NCI-H2107 (cell line): Measurements from ENCODE around the gene CKLF.
"Not testable (repeated sequence)": the region's sequence is repeated elsewhere in the genome, so short reads cannot be mapped to it uniquely, and the experiment has no call there.

Experiments
- DNase-seq: peaks from one replicate; lab custom pipeline; 2025; lab: John Stamatoyannopoulos, UW

The CKLF gene

DNA sequence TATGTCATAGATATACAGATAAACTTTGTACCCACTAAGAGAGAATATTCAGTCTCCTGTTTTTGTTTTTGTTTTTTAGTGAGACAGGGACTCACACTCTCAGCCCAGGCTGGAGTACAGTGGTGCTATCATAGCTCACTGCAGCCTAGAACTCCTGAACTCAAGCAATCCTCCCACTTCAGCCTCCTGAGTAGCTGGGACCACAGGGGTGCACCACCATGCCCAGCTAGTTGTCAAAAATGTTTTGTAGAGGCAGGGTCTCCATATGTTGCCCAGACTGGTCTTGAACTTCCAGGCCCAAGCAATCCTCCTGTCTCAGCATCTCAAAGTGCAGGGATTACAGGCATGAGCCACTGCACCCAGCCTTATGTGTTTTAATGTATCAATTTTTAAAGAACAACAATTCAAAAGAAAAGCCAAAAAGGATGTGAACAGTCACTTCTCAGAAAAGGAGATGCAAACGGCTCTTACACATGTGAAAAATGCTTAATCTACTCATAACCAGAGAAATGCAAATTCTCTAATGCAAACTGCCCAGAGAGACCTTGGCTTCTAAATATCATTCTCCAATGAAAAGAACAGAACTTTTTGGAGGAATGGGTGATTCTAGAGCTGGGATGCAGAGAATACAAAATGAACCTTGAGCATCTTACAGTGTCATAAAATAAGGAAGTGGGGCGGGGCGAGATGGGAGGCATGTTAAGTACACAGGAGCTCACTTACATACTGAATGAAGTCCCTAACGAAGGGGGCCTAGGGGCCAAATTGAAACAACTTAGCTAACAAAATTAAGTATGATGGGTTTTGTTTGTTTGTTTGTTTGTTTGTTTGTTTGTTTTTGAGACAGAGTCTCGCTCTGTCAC lies 44.8 kb downstream of the CKLF start:
- no peak for DNase-seq

DNA sequence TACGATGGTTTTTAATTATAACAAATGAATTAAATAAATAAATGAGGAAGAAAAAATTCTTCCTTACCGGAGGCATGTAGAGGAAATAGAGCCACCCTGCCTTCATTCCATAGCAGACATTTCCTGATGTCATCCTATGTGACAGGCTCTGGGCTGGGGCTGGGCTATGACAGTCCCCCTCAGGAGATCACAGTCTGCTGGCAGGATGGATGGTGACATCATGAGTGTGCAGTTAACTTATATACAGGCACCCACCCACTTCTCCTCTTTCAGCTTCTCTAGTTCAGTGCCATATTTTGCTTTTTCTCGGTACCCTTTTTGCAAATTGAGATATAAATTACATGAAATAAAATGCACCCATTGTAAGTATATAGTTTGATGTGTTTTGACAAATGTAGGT lies 45.7 kb downstream of the CKLF start:
- DNase-seq: no peak

DNA sequence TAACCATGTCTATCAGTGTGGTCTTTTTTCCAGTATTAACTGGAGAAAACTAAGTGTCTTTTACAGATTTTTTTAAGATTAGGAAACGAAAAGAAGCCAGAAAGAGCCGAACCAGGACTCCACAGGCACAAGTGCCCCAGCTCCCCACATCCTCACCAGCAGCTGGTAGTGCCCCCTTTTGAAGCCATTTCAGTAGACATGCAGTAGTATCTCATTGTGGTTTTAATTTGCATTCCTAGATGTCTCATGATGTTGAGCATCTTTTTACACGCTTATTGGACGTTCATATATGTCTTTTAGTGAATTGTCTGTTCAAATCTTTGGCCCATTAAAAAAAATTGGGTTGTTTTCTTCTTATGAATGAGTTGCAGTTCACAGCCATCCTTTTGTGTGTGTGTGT lies 47.4 kb downstream of the CKLF start:
- no peak for DNase-seq

DNA sequence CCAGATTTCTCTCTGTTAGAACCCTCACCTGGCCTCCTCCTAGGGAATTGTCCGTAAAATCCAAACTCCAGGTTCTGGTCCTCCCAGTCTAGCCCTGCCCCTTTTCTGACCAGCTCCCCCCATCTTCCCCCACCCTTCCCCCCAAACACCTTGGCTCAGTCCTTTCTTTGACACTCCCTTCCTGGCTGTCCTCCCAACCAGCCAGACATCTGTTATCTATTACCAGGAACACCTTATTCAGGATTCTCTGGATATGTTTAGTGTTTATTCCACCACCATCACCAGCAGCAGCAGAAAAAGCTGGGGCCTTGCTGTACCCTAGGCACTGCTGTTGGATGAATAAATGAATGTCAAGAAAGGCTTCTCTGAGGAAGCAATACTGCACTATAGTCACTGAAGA lies 48.1 kb downstream of the CKLF start:
- DNase-seq: no peak

DNA sequence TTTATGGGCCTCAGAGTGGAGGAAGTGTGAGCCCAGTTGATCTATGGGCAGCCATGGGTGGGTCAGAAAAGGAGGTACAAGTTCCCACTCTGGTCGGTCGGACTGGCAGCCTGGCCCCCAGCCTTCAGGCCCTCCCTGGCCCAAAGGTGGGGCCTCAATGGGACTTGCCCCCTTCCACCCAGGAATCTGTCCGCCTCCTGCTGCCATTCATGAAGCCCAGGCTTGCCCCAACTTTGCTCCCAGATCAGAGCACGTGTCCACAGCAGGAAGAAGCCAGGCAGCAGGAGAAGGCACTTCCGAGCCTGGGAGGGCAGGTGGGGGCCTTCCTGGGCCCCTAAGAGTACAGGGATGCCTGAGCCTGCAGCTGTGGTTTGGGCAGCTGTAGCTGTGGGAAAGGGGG lies 49.1 kb downstream of the CKLF start:
- DNase-seq: no peak

DNA sequence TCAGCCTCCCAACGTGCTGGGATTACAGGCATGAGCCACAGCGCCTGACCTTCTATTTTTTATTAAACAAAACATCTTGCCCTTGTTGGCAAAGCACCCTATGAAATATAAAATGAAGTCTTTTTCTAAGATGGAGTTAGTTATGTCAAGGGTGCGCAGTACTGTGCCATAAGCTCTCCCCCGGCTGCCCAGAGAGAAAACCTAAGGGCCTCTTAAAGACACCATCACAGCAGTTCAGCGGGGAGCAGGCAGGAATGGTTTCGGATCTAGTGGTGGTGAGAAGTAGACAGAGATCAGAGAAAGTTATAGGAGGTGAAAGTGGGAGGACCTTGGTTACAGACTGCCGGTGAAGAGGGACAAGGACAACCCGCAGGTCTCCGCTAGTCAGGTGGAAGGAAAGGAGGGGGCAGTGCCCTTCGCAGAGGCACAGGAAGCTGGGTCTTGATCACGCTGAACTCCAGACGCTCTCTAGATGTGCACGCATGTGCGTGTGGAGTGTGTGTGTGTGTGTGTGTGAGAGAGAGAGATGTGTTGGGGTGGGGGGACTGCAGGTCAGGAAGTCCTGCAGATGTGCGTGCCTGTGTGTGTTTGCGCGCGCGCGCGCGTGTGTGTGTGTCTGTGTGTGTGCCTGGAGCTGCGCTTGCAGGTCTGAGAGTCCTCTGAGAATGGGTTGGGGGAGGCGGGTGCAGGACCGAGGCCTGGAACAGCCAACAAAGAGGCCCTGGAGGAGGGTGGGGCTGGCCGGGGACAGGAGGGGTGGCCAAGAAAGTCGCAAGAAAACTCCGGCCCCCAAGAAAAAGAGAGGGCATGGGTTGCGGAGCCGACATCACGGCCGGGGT lies 51.4 kb downstream of the CKLF start:
- DNase-seq: no peak

DNA sequence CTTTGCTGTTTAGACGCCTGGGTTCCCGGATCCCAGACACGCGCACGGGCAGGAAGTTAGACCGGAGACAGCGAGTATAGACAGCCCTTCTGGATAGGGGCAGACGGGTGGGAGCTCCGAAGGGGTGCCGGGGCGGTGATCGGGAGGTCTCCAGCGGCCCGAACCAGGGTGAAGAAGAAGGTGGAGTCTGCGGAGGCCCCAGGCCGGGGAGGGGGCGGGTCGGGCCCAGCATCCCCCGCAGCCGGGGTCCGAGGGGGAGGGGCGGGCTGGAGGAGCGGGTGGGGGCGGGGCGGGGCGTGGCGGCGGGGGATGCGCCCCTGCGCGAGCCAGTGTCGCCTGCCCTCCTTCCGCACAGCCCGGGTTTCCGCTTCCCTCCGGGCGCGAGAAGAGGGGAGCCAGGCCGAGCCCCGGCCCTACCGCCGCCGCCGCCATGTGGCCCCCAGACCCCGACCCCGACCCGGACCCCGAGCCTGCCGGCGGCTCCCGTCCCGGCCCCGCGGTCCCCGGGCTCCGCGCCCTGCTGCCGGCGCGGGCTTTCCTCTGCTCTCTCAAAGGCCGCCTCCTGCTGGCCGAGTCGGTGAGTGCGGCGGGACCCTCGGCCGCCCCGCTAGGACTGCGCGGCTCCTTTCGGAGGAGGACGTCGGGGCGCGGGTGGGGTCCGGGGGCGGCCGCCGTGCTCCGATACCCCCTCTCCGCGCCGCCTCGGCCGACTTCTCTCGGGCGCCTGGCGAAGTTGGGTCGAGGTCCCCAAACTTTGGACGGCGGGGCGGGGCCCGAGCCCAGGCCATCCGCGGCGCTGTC lies 52.2 kb downstream of the CKLF start, which contains the start of gene CMTM3:
Gene CMTM3, plus strand, starts transcription at position 329 of the 801 bp plus-strand sequence. Its CDS starts 102 bp downstream, at position 431.
- DNase-seq: no peak

DNA sequence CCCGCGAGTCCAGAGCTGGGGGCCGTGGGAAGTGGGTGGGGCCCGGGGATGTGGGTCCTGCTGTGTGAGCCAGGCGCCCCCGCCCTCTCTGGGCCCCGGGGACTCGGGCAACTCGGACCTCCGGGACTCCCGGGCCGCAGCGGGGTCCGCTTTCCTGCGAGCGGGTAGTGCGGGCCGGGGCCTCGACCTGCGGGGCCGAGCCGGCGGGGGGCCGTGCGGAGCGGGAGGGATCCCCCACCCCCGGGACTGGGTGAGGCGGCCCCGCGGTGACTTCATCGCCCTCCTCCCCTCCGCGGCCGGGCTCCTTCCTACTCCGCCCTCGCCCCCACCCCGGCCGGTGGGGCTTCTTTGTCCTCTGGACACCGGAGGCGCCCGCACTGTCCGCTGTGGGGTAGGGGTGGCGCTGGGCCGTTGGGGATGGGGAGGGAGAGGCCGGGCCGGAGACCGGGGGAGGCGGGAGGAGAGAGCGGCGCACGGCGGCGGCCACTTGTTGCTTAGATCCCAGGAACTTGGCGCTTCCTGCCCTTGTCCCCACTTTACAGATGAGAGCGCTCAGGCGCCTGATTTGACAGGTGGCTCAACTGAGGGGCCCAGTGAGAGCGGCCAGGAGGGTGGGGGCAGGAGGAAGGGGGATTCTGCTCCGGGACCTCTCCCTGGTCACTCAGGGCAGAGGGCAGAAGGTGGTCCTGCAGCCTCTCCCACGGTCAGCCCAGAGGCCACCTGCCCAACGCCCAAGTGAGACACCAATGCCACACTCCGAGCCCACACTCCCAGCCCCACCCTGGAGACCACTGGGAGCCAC lies 53.0 kb downstream of the CKLF start:
- DNase-seq: no peak

DNA sequence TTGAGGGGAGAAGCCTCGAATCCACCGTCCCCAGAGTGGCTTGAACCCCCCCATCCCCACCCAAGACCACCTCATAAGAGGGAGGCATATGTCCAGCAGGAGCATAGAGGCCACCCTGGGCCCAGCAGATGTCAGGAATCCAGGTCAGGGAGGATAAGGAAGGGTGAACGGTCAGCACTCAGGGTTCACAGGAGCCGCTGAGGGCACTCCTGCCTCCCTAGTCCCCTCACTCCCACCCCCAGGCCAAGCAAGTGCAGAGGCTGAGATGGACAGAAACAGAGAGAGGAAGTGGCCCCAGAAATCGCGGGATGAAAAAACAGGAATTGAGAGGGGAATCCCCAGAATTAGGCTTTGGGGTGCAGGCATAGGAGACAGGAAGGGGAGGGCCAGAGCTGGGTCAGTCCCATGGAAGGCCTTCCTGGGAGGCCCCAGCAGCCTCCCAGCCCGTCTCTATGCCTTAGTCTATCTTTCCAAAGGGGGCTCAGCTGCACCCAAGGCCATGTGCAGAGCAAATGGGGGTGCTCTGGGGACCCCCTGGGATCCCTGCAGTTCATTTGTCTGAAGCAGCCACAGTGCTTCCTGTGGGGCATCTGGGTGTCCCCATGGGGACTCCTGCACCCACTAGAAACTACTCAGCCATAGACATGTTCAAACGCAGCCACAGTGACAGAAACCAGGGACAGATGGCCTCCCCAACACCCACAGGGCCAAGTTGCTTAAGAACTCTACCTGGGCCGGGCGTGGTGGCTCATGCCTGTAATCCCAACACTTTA lies 53.8 kb downstream of the CKLF start:
- DNase-seq: no peak

DNA sequence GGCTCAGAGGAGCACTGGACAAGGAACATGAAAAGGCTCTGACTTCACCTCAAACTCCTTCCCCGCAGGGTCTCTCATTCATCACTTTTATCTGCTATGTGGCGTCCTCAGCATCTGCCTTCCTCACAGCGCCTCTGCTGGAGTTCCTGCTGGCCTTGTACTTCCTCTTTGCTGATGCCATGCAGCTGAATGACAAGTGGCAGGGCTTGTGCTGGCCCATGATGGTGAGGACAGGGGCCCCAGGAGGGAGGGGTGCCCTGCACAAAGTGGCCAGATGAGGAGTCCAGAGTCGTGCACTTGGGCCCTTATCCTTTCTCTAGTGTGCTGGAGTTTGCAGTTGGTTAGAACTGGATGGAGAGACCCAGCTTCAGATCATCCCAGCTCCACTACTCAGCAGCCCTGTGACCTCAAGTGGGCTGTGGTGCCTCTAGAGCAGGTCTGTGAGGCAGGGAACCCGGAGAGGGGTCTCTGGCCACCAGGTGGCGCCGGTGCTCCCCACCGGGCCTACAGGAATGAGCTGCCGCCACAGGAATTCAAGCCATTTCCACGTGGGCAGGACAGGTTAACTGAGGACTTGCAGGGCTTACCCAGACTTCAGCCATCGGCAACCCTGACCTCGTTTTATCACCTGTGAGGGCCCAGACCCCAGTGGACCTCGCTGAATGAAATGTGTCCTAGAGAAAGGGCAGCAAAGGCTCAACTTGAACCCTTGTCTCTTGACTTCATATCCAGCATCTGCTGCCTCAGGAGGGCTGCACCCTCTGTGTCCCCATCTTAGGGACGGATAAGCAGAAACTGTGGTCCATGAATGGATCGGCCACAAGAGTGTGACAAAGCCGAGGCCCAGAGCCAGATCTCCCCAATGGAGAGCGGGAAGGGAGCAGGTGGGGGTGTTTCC lies 56.1 kb downstream of the CKLF start:
- DNase-seq: peak; percentile 33

DNA sequence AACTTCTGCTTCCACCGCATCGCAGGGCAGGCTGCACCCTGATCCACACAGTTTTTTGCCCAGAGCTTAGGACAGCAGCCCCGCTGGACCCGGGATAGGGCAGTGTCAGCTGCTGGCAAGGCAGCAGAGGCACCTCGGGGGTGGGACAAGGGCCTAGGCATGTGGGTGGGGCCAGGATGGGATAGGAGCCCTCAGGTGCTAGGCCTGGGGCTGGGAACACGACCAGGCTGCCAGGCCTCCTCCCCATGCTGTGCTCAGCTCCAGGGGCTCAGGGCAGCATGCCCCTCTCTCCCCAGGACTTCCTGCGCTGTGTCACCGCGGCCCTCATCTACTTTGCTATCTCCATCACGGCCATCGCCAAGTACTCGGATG lies 56.7 kb downstream of the CKLF start:
- no peak for DNase-seq

DNA sequence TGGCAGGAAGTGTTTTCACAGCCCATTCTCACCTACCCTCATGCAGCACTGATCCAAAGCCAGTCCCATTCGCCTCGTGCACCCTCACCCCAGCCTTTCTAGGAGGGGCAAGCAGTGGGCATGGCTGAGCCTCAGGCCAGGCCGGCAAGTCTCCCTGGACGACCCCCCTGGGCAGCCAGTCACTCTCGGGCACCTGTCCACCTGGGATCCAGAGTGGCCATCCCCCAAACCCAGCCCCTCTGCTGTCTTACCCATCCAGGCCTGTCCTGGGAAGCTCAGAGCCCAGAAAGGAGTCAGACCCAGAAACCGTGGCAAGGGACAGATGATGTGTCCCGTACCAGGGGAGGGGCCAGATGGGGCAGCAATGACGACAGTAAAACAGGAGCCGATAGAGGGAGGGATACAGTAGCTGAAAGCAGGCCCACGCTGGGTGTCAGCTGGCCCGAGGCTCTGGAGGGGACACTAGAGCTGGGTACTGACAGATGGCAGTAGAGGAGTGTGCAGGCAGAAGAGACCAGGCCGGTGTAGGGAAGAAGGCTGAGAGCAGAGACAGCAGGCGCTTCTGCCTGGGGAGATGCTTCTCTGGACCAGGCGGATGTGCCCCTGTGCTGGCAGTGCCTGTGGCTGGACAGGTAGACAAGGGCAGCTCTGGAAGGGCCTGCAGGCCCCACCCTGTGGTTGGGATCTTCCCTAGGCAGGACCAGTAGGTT lies 57.9 kb downstream of the CKLF start:
- DNase-seq: no peak

DNA sequence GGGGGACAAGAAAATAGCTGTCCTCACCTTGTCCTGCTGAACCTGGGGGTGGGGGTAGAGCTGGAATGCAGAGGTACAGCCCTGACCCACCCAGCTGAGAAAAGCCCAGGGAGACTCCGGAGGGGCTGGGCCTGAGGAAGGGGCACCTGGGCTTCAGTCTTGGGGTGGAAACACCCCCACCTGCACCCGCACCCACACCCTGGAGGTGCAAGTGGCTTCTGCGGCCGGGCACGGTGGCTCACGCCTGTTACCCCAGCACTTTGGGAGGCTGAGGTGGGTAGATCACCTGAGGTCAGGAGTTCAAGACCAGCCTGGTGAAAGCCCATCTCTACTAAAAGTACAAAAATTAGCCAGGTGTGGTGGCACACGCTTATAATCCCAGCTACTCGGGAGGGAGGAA lies 59.5 kb downstream of the CKLF start:
- not testable (repeated sequence) for DNase-seq

DNA sequence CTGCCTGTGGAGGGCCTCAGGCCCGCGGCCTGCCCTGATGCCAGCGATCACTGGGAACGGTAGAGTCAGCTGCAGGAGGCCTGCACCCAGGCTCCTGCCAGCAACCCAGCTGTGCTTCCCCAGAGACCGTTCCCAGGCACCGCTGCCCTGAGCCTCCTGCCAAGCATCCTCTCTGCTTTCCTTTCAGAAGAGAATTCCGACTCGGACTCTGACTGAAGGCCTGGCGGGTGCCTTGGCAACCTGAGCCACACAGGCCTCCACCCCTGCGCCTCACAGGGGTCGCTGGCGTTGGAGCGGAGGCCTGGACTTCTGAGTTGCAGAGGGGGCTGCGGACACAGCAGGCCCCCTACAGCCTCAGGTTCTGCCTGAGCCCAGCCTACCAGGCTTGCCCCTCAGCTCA lies 60.0 kb downstream of the CKLF start:
- no peak for DNase-seq

DNA sequence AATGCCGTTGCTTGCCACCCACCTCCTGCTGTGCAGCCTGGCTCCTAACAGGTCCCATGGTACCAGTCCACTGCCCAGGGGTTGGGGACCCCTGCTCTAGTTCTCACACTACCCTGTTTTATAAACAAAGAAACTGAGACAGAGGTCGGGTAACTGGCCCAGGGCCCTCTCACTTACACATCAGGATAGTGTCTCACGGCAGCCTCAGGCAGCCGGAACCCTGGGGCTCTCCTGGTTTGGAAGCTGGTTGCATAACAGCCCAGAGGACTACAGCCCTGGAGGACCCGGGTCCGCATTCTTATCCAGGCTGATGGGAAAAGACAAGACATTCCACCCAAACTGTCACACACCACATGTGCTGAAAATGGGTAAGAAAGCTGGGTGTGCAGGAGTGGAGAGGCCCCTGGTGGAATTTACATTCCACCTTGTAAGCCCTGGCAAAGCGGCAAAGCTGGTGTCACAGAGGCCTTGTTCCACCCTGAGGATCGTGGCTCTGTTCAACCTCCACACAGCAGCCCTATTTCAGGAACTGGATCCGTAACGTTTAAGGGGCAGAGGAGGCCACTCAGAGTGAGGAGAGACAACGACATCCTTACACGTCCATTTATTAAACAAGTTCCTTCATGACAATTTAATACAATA lies 61.9 kb downstream of the CKLF start:
- no peak for DNase-seq
